ENCODE measurements around the gene SGTA. TPM values are rescaled to one million over a fixed set of nuclear protein-coding genes. Genes with fewer than 3 reads are reported as not detected.

The SGTA gene
- polyA plus RNA-seq, 3 donors = 48.4 to 66.5 (median 62.8) TPM

GRCh38 chr19:2762783-2763496, 20.1 kb downstream of the SGTA start:
- DNase-seq (ENCODE audit: extremely low read depth in 1 of 11, low read depth in 9 of 11, low spot score in 4 of 11) = no peak

GRCh38 chr19:2761876-2762782, 20.9 kb downstream of the SGTA start:
- DNase-seq (ENCODE audit: extremely low read depth in 1 of 11, low read depth in 9 of 11, low spot score in 4 of 11) = no peak

- no peak for DNase-seq (ENCODE audit: extremely low read depth in 1 of 11, low read depth in 9 of 11, low spot score in 4 of 11)
These were observed 21.8 kb downstream of the SGTA start for GRCh38 chr19:2761309-2761677.

- DNase-seq (ENCODE audit: extremely low read depth in 1 of 11, low read depth in 9 of 11, low spot score in 4 of 11) = no peak
These were observed 23.1 kb downstream of the SGTA start for GRCh38 chr19:2759965-2760364.

DNA sequence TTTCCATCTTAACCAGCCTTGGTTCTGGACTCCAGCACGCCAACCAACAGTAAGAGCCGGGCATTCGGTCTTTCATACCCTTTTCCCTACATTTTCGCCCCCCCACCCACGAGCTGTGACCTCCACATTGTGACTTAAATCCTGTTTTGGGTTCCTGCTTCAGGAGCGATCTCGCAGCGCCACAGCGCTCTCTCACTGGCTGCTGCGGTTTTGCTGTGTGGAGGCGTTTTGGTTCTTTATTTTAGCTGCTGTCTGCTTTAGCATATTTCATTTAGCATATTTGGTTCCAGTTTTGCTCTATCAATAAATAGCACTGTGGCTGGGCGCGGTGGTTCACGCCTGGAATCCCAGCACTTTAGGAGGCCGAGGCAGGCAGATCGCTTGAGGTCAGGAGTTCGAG, 23.7 kb downstream of the SGTA start:
- no peak for DNase-seq (ENCODE audit: extremely low read depth in 1 of 11, low read depth in 9 of 11, low spot score in 4 of 11)

- DNase-seq (ENCODE audit: extremely low read depth in 1 of 11, low read depth in 9 of 11, low spot score in 4 of 11) = no peak
These were observed 24.3 kb downstream of the SGTA start for GRCh38 chr19:2758601-2759313.

DNA sequence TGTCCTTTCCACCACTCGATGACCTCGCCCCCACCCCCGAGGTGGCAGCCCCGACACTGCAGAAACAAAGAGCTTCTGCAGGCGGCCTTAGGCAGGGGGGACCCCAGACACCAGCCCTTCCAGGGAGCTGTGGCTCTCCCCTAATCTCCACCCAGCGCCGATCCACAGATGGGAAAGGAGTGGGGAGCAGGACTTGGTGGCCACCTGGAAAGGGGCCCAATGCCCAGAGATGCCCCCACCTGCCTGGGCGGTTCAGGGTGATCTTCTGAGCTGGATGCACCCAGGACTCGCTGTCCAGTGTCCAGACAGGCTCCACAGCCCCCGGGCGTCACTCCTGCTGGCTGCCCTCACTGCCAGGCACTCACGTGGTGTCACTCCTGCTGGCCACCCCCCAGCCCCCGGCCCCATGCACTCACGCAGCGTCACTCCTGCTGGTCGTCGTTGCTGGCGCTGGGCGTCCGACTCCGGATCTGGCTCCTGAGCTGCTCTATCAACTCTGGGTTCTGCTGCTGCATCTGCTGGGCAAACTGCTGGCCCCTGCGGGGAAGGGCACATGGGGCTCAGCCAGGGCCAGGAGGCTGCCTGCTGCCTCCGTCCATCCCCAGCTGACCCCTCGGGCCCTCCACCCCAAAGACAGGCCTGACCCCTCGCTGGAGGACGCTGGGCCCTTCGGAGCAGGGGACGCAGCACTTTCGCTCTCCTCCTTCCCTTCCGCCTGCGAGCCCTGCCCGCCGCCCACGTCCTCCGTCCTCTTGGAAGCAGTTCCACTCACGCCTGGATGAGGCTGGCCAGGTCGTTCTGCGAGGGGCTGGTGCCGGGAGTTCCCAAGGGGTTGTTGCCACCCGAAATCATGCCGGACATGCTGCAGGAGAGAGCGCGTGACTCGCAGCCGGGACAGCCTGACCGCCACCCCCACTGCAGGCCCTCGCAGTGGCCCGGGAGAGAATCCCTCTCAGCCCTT, 25.9 kb downstream of the SGTA start:
- DNase-seq (ENCODE audit: extremely low read depth in 1 of 11, low read depth in 9 of 11, low spot score in 4 of 11) = no peak

GRCh38 chr19:2756477-2756876, 26.6 kb downstream of the SGTA start:
- DNase-seq (ENCODE audit: extremely low read depth in 1 of 11, low read depth in 9 of 11, low spot score in 4 of 11) = no peak

DNA sequence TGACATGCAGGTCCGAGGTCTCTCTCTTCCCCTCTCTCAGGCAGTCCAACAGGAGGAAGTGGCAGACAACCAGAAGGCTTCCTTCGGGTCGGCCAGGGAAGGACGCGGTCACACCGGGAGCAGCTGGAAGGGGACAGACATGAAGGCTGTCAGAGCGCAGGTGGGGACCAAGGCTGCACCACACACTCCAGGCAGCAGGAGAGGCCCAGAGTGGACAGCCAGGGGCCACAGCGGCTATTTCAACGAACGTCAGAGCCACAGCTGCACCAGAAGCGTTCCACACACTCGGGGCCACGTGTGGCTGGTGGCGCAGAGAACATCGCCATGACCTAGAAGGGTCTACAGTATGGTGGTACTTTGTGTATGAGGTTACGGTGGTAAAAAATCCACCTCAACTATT, 27.3 kb downstream of the SGTA start:
- no peak for DNase-seq (ENCODE audit: extremely low read depth in 1 of 11, low read depth in 9 of 11, low spot score in 4 of 11)

DNA sequence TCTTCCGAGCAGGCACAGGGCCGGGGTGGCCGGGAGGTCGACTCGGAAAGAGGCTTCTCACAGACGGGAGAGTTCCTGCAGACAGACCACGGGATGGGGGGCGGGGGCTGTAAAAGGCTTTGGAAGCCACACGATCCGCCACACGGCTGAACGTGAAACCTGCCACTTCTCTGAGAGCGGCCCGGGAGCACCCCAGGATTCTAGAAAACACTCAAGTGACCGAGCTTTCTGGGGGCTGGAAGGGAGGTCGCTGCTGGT, 27.7 kb downstream of the SGTA start:
- DNase-seq (ENCODE audit: extremely low read depth in 1 of 11, low read depth in 9 of 11, low spot score in 4 of 11) = no peak

DNA sequence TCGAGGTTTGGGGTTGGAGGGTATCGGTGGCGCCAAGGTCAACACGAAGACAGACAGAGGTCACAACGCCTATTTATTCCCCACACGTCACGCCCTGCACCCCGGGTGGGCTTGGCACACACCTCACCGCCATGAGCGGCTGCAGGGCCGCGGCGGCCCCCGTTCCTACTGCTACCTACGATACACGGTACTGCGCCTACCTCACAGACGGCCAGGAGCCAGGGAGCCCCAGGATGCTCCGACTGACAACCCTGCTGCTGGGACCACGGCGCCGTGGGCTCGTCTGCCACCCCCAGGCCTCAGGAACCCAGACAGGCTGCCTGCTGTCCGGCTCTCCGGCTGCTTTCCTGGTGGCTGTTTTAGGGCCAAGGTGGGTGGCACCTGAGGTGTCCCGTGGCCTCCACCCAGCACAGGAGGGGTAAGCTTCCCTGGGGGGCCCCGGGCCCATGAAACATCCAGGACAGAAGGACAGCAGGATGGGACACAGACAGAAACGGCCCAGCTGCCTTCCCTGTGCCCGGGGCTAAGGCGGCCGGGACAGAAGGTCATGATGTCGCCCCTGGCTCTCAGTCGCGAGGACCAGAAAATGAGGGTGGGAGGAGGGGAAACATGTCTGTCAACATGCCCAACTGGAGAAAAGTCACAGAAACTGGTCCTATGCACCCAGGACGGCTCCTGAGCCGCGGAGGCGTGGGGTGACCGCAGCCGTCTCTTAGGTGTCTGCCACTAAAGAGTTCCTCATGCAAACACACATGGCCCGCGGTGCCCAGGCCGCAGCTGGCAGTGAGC, 28.2 kb downstream of the SGTA start:
- no peak for DNase-seq (ENCODE audit: extremely low read depth in 1 of 11, low read depth in 9 of 11, low spot score in 4 of 11)

GRCh38 chr19:2751438-2751830, 31.6 kb downstream of the SGTA start:
- DNase-seq (ENCODE audit: extremely low read depth in 1 of 11, low read depth in 9 of 11, low spot score in 4 of 11) = no peak

DNA sequence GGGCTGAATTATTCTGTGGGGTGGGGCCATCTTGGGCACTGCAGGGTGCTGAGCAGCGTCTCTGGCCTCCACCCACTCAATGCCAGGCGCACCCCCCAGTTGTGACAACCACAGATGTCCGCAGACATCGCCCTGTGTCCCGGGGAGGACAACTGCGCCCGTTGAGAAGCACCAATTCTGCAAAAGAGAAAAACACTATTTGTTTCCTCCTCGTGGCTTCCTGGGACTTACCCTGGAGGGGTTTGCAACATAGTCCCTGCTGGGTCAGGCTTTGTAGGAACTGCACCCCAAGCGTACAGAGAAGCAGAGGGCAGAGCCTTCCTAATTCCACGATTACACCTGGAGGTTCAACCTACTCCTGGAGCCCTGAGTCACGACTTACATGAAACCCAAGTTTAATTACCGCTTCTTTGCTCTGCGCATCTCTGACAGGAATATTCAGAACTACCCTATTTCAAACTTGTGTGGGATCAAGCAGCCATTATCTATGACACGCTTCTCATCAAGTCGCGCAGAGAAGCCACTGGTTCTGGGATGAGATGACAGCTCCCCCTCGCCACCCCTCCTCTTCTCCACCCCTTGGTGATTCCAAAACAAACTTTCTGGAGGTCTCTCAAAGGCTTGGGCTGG, 32.1 kb downstream of the SGTA start:
- no peak for DNase-seq (ENCODE audit: extremely low read depth in 1 of 11, low read depth in 9 of 11, low spot score in 4 of 11)

DNA sequence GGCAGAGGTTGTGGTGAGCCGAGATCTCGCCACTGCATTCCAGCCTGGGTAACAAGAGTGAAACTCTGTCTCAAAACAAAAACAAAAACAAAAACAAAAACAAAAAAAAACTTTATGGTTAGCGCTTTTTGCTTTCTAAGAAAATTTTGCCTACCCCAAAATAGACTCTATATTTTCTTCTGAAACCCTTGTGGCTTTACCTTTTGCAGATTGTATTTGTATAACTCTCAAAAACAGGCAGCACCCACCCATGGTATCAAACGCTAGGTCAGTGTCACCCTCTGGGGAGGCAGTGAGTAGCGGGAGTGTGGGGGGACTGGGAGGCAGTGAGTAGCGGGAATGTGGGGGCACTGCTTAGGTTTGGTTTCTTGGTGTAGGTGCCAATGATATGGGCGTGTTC, 35.7 kb downstream of the SGTA start:
- DNase-seq (ENCODE audit: extremely low read depth in 1 of 11, low read depth in 9 of 11, low spot score in 4 of 11) = no peak

DNA sequence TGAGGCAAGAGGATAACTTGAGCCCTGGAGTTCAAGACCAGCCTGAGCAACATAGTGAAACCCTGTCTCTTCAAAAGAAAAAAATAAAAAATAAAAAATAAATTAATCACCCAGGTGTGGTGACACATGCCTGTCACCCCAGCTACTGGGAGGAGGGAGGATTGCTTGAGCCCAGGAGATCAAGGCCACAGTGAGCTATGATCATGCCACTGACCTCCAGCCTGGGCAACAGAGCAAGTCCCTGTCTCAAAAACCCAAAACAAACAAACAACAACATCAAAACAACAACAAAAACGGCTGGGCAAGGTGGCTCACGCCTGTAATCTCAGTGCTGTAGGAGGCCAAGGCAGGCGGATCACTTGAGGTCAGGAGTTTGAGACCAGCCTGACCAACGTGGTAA, 39.0 kb downstream of the SGTA start:
- DNase-seq (ENCODE audit: extremely low read depth in 1 of 11, low read depth in 9 of 11, low spot score in 4 of 11) = no peak

GRCh38 chr19:2743099-2743498, 40.0 kb downstream of the SGTA start:
- DNase-seq (ENCODE audit: extremely low read depth in 1 of 11, low read depth in 9 of 11, low spot score in 4 of 11) = no peak

DNA sequence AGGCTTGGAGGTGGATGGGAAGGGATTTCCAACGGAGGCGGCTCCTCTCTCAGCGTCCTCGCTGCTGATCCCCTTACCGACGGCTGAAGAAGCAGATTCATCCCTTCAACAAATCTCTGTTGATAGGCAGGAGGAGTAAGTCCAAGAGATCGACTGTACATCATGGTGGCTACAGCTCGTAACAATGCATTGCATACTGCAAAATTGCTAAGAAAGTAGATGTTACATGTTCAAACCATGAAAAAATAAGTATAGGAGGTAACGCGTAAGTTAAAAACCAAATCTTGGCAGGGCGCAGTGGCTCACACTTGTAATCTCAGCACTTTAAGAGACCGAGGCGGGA, 42.8 kb downstream of the SGTA start:
- DNase-seq (ENCODE audit: extremely low read depth in 1 of 11, low read depth in 9 of 11, low spot score in 4 of 11) = no peak

Measured in renal cortex interstitium (tissue), 11 donors.